Fibroblast of upper back skin (primary cell): ENCODE measurements around the gene KLHL35.

Source experiments
- DNase-seq: peaks from one replicate; pipeline ENCODE4 v3.0.0-alpha.2; 2013

KLHL35 gene

DNA sequence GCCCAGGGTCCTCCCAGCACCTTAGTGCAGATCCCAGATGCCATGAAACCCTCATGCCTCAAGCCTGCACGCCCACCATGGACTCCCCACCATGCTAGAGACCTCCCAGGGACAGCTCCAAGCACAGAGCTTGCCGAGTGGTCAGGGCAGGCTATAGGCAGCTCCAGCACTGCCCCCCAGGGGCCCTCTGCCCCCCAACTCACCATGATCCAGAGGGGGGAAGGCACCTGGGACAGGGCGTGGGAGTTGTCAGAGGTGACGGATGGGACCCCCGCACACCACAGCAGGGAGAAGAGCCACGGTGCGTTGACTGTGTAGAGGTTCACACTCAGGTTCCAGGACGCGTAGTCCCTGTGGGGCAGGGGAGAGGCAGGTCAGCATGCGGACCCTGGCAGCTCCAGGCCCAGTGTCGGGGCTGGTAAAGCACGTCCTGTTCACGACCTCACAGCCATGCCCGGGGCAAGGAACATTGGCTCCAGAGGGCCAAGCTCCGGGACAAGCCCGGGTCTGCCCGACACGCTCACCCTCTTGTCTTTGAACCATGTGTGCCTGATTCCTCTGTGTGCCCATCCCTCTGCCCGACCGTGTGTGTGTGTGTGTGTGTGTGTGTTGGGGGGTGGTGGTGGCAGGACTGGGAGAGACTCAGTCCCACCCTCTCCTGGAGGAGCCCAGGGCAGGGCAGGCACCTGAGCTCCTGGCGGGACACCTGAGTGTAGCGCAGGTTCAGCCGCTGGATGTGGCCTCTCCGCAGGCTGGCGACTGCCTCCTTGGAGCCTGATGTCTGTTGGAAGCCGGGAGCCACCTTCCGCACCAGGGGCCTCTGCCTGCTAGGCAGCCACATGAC is 8.2 kb upstream of the KLHL35 start:
- no peak for DNase-seq

DNA sequence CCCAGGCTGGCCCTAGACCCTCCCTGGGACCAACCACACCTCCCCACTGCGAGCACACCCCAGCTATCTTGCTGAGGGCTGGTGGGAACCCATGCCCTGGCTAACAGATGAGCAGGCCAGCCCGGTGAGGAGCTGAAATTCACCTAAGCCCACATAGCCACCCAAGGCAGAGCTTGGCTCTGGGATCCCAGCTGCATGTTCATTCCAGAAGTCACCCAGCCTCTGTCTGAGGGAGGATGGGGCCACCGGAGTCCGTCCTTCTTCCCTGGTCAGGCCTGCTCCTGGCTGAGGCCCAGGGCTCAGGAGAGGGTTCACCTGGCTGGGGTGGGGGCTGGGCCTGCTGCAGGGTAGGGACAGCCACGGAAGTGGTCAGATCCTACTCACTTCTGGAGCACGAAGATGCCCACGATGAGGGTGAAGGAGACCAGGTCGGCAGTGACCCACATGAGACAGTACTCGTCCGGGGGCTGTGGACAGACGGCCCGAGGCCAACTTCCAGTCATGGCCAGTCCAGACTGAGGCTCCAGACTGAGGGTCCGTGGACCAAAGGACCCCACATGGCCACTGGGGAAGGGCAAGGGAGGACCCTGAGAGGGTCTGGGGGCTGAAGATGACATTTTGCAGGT is 6.6 kb upstream of the KLHL35 start:
- no peak for DNase-seq

DNA sequence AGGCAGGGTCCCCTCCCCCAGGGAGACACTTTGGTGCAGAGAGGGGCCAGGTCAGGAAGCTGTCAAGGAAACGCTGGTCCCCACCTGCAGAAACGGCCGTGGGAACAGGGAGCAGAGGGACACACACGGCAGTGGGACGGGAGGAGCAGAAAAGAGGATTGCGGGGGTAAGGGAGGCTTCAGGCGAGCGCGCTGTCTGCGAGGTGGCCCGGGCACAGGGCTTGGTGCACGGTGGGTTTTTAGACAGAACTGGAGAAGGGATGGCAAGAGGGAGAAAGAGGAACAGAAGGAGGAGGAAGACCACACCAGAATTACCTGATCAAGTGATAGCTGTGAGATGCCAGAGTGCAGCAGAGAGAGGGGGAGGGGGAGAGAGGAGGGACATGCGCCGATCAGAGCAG is 6.0 kb upstream of the KLHL35 start:
- DNase-seq: no peak

DNA sequence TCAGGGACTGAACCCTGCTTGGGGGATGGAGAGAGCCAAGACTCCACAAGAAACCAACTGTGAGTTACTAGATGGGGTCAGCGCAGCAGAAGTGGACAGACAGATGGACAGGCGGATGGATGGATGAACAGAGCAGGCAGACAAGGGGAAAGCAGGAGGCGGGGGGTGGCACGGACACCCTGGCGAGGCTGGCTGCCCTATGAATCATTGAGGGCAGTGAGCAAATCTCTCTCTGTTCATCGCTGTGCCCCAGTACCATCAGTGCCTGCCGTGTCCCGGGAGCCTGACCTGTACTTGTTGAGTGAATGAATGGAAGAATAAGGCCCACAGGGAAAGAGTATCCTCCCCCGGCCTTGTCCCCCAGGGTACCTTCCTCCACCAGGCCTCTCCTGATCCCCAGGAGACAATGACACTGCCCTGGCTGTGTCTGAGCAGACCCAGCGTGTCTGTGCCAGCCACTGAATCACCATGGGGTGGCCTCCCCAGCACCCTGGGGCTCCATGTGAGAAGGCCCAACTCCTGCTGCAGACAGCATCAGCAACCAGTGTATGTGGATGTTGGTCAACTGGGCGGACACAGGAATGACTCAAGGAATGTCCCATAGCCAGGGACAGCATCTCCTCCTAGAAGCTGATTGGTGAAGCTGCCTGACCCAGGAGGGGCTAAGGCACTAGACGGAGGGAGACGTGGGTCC is 5.1 kb upstream of the KLHL35 start:
- DNase-seq: no peak

GRCh38 chr11:75436806-75437205 is 3.8 kb upstream of the KLHL35 start:
- DNase-seq: no peak

GRCh38 chr11:75435571-75435925 is 2.5 kb upstream of the KLHL35 start:
- no peak for DNase-seq

- no peak for DNase-seq
These were observed 2.0 kb upstream of the KLHL35 start for GRCh38 chr11:75434886-75435570.

DNA sequence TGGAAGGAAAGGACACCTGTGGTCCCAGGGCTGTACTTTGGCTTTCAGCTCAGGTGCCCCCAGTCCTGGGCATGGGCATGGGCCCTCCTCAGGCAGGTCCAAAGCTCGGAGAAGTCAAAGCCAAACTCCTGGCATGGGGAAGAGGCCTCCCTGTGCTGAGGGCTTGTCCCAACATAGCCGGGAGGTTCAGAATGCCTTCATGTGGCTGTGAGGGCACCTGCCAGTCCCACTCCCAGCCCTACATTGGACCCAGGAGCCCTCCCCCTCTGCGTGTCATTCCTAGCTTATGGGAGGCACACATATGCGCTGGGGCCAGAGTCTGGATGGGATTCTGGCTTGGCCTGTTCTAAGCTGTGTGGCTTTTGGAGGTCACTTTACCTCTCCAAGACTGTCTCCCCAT is 1.0 kb upstream of the KLHL35 start:
- no peak for DNase-seq

- no peak for DNase-seq
These were observed 440 bp upstream of the KLHL35 start for GRCh38 chr11:75433443-75433842.

DNA sequence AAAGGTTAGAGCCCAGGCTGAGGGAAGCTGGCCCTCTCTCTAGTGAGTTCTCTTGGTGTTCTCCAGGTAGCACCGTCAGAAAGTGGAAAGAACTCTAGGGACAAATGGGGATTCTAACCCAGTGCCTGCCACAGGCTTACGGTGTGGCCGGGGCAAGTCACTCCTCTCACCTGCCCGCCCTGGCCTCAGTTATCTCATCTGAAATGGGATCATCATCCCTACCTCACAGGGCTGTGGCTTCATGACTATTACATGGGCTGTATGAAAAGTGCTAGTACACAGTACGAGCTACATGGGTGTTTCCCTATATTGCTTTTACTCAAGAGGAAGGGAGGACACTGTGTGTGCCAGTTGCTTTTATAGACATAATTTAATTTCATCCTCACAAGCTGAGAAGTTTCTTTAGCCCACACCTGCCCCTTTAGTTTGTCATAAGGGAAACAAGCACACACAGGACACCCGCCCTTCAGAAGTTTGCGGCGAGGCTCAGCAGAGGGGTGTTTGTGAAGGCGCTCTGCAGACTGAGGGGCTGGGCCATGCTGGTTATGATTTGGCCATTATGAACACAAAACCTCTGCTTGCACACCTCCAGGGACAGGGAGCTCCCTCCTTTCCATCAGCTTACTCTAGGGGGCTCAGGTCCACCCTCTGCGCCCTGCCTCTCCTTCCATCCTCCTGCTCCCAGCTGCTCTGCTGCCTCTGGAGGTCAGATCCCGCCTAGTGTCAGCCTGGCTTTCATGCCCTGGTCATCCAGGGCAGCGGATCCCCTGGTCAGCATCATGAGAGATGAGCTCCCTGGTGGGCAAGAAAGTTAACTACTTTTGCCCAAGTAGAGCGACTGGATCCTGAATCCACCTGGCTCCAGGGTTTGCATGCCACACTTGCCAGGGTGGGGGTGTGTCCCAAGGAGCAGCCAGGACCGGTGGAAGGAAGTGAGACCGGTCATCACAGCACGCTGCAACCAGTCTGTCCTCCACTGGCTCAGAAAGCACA is 1.2 kb downstream of the KLHL35 start:
- DNase-seq: no peak

GRCh38 chr11:75430714-75431532 is 2.1 kb downstream of the KLHL35 start:
- DNase-seq: no peak

DNA sequence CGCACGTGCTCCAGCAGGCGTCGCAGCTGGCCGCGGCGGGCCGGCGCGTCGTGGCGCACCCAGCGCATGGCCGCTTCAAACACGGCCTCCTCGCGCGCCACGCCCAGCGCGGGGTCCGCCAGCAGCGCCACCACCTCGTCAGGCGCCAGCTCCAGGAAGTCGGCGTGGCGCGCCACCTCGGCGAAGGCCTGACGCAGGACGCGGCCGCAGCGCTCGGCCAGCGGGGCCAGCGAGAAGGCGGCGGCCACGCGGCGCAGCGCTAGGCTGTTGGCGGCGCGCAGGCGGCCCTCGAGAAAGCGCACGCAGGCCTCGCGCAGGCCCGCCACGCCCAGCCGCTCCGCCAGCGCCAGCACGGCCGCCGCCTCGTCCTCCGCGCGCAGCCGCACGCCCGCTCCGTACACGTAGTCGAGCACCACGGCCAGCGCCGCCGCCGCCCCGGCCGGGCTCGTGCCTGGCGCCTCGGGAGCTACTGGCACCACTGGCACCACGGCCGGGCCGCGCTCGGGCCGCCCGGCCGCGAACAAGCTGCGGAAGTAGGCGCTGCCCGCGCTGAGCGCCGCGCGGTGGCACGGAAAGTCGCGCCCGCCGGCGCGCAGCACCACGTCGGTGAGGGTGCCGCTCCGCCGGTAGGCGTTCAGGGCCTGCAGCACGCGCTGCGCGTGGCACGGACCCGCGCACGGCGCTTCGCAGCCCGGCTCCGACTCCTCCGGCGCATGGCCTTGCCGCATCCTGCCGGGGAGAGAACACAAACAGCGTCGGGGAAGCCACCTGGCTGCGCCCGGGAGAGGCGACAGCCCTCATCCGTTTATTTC is 2.9 kb downstream of the KLHL35 start:
- peak; percentile 56 for DNase-seq

DNA sequence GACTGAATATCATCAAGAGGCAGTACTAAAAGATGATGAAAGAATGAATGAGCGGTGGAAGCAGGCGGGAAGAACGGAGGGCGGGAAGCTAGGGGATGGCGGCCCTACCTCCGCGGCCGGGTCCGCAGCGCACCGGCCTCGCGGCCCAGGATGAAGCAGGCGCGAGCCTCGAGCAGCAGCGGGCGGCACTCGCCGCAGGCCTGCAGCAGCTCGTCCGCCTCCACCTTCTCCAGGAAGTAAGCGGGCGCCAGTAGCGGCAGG is 3.4 kb downstream of the KLHL35 start:
- DNase-seq: no peak

- no peak for DNase-seq
These were observed 3.9 kb downstream of the KLHL35 start for GRCh38 chr11:75428989-75429640.

DNA sequence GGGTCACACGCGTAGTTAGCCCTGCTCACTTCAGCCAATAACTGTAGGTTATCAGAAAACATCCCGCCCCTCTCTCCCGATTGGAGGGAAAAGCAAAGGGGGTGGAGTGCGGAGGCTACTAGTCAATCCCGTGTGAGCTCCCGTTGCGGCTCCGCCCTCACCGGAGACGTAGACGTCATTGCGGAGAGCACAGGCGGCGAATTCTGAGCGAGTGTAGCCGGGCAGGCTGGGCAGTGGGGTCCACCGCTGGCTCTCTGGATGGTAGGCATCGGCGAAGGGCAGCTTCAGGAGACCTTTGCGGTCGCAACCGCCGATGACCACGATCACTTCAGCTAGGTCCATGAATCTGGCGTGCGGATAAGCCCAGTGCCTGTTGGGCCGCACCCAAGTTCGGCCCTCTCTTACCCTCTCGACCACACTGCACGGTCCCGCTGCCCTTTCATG is 4.7 kb downstream of the KLHL35 start:
- peak; percentile 87 for DNase-seq

- no peak for DNase-seq
These were observed 5.8 kb downstream of the KLHL35 start for GRCh38 chr11:75427181-75427580.

GRCh38 chr11:75426720-75427086 is 6.3 kb downstream of the KLHL35 start:
- DNase-seq: no peak

DNA sequence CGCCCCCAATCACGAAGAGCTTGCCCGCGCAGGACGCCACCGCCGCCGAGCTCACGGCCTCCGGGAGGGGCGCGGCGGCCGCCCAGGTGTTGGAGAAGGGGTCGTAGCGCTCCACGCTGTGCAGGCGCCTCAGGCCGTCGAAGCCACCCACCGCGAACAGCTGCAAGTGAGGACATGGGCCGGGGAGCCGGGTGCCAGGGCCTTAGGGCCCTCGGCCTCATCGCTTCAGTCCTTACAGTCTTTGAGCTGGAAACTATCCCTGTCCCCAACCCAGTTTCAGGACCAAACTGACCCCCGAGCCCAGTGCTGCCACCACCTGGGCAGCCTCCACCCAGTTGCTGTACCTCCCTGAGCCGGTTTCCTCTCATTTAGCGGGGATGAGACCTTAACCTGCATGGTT is 7.6 kb downstream of the KLHL35 start:
- no peak for DNase-seq

GRCh38 chr11:75424396-75424795 is 8.6 kb downstream of the KLHL35 start:
- no peak for DNase-seq

- DNase-seq: no peak
These were observed 9.3 kb downstream of the KLHL35 start for GRCh38 chr11:75423721-75424120.
